Prostate gland (tissue), 2 donors: ENCODE data around the gene HBP1. TPM values are rescaled to one million over a fixed set of nuclear protein-coding genes. Genes with fewer than 3 reads are reported as not detected.
"Not testable (repeated sequence)": the region's sequence is repeated elsewhere in the genome, so short reads cannot be mapped to it uniquely, and the experiment has no call there.

Experiments
- DNase-seq: peaks from one replicate; pipeline ENCODE4 v3.0.0-alpha.2; 2019; ENCODE audit warnings: low spot score
- H3K27ac ChIP-seq, 2 donors: fragments of 200-600 bp; sonication (generic); 2 replicates each; pipeline ENCODE4 v1.5.1; 2017 to 2019
- H3K27me3 ChIP-seq: fragments of 200-600 bp; sonication (generic); replicated peaks from 2 replicates; pipeline ENCODE4 v1.5.1; 2019; ENCODE audit not compliant: insufficient read depth
- H3K36me3 ChIP-seq, 2 donors: fragments of 200-600 bp; sonication (generic); 1 replicate in 1 of 2; 2 replicates in 1 of 2; pipeline versions ENCODE4 v1.5.1 to v1.8.1; 2017 to 2019
- H3K4me1 ChIP-seq: fragments of 200-600 bp; sonication (generic); replicated peaks from 2 replicates; pipeline ENCODE4 v1.5.1; 2019
- H3K4me3 ChIP-seq, 2 donors: fragments of 200-600 bp; sonication (generic); 2 replicates each; pipeline ENCODE4 v1.5.1; 2017 to 2019
- H3K9me3 ChIP-seq: fragments of 200-600 bp; sonication (generic); 2 replicates; pipeline ENCODE4 v1.5.1; 2017
- POLR2A ChIP-seq: fragments of 450-650 bp; IDR thresholded peaks from one replicate; pipeline ENCODE4 v1.6.1; 2016; ENCODE audit warnings: antibody characterized with exemption, mild to moderate bottlenecking
- POLR2AphosphoS5 ChIP-seq: sonication (generic); formaldehyde crosslinking; IDR thresholded peaks from one replicate; pipeline ENCODE4 v1.6.1; 2017; ENCODE audit warnings: antibody characterized with exemption
- WGBS: methylation state at CpG from one replicate; pipeline ENCODE4 v1.1.5; 2018; 5-methylcytosine and 5-hydroxymethylcytosine counted together
- intact Hi-C: fragments of 100-400 bp; cut with DNase I; formaldehyde crosslinking; loops from one replicate; pipeline ENCODE4 v1.14.2; 2022
- total RNA-seq, 2 donors: library from RNA; depleted of rRNA; stranded (reverse); fragments of >200 nt; gene quantifications; one replicate each; pipeline ENCODE4 v1.1.0, GENCODE V29; 2016
- TF ChIP-seq, protein P1 (sequence below), 4 experiments: fragments of 200-600 bp in 2 of 4; fragments of 450-650 bp in 2 of 4; sonication (generic) in 2 of 4; IDR thresholded peaks; 1 replicate in 3 of 4; 2 replicates in 1 of 4; pipeline ENCODE4 v1.5.1; 2016 to 2019; ENCODE audit warnings: antibody characterized with exemption in 4 of 4, mild to moderate bottlenecking in 2 of 4, moderate library complexity in 2 of 4

The HBP1 gene
- total RNA-seq, 2 donors from 2014 or later: 91.3 to 109 TPM

DNA sequence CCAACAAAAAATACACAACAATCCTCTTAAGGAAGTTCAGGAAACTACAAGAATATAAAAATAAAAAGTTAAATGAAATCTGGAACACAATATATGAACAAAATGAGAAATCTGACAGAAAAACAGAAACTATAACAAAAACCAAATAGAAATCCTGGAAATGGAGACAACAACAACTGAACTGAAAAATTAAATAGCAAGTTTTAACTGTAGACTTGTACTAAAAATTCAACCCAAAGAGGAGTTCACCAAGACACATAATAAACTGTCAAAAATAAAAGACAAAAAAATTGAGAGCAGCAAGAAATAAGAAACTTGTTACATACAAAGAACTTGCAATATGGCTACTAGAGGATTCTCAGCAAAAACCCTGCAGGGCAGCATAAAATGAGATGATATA lies 45.1 kb downstream of the HBP1 start:
- intact Hi-C loops: no loop called here
- Histone ChIP-seq H3K27me3 (no peaks in the 10 kb centered on the region), H3K9me3 (no peaks in the 10 kb centered on the region), H3K27ac (no peak overlapping the region), H3K36me3 (no peaks in the 10 kb centered on the region), H3K4me1 (no peaks in the 10 kb centered on the region), H3K4me3 (no peak overlapping the region)
- TF ChIP-seq POLR2A (no peak), POLR2AphosphoS5 (no peak)
- TF ChIP-seq, protein P1, sequence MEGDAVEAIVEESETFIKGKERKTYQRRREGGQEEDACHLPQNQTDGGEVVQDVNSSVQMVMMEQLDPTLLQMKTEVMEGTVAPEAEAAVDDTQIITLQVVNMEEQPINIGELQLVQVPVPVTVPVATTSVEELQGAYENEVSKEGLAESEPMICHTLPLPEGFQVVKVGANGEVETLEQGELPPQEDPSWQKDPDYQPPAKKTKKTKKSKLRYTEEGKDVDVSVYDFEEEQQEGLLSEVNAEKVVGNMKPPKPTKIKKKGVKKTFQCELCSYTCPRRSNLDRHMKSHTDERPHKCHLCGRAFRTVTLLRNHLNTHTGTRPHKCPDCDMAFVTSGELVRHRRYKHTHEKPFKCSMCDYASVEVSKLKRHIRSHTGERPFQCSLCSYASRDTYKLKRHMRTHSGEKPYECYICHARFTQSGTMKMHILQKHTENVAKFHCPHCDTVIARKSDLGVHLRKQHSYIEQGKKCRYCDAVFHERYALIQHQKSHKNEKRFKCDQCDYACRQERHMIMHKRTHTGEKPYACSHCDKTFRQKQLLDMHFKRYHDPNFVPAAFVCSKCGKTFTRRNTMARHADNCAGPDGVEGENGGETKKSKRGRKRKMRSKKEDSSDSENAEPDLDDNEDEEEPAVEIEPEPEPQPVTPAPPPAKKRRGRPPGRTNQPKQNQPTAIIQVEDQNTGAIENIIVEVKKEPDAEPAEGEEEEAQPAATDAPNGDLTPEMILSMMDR (IDR thresholded peaks at IDR 0.05): no peak
- DNase-seq: no peak

GRCh38 chr7:107219563-107220244 lies 50.9 kb downstream of the HBP1 start:
- DNase-seq: no peak
- no peaks in the 10 kb centered on the region for H3K27me3 ChIP-seq
- intact Hi-C loops: no loop called here
- TF ChIP-seq POLR2AphosphoS5: no peak
- TF ChIP-seq, protein P1 (IDR thresholded peaks at IDR 0.05): no peak
- no peak overlapping the region for H3K4me3 ChIP-seq
- no peaks in the 10 kb centered on the region for H3K9me3 ChIP-seq
- 92% methylated on average over 2 of the region's 2 CpGs for WGBS
- H3K36me3 ChIP-seq: no peaks in the 10 kb centered on the region
- H3K27ac ChIP-seq: no peak overlapping the region
- H3K4me1 ChIP-seq: no peaks in the 10 kb centered on the region

DNA sequence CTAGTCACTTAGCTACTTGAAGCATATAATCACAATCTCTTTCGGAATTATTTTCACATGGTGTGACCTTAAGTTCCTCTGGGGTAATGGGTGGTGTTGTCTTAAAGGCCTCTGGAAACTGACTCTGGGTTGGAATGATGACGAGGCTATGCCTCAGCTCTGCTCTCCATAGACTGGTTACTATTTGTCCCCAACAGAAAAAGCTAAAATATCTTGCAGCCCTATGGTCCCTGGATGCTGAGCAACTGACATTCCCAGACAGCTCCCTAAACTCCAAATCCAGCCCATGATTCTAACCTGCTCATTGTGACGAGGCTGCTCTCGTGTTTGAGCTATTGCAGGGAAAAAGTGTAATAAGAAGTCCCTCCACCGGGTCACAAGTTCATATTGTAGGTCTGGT lies 51.6 kb downstream of the HBP1 start:
- TF ChIP-seq, protein P1 (IDR thresholded peaks at IDR 0.05): no peak
- TF ChIP-seq POLR2AphosphoS5 (no peak), POLR2A (no peak)
- Histone ChIP-seq H3K27me3 (no peaks in the 10 kb centered on the region), H3K36me3 (no peaks in the 10 kb centered on the region), H3K9me3 (no peaks in the 10 kb centered on the region), H3K4me3 (no peak overlapping the region), H3K27ac (no peak overlapping the region), H3K4me1 (no peaks in the 10 kb centered on the region)
- intact Hi-C loops: no loop called here
- DNase-seq: no peak
- WGBS: 94% methylated on average over 5 of the region's 5 CpGs

DNA sequence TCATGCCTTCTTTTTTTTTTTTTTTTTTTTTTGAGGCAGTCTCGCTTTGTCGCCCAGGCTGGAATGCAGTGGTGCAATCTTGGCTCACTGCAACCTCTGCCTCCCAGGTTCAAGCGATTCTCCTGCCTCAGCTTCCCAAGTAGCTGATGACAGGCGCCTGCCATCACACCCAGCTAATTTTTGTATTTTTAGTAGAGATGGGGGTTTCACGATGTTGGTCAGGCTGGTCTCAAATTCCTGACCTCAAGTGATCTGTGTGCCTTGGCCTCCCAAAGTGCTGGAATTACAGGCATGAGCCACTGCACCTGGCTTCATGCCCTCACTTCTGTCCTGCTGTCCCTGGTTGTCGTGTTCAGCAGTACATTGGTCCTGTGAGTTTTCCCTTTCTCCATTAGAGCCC lies 52.0 kb downstream of the HBP1 start:
- H3K4me3 ChIP-seq, intact Hi-C loops, DNase-seq, H3K27ac ChIP-seq, H3K27me3 ChIP-seq, H3K4me1 ChIP-seq, H3K9me3 ChIP-seq, H3K36me3 ChIP-seq: not testable (repeated sequence)
- WGBS: 95% methylated on average over 6 of the region's 6 CpGs

- no peaks in the 10 kb centered on the region for H3K27me3 ChIP-seq
- H3K9me3 ChIP-seq: no peaks in the 10 kb centered on the region
- 79% methylated on average over 5 of the region's 5 CpGs for WGBS
- TF ChIP-seq POLR2A (no peak), POLR2AphosphoS5 (no peak)
- TF ChIP-seq, protein P1 (IDR thresholded peaks at IDR 0.05): no peak
- H3K27ac ChIP-seq: no peak overlapping the region
- no peaks in the 10 kb centered on the region for H3K4me1 ChIP-seq
- H3K4me3 ChIP-seq: no peak overlapping the region
- DNase-seq: no peak
- no peaks in the 10 kb centered on the region for H3K36me3 ChIP-seq
- intact Hi-C loops: no loop called here
These were observed 55.8 kb downstream of the HBP1 start for GRCh38 chr7:107224374-107225223.
